Loucy (cell line): ENCODE measurements around the gene RCN2.

Experiments used
- H2AFZ ChIP-seq: fragments of 200-600 bp; sonication (generic); 2 replicates; pipeline ENCODE4 v1.6.0; 2016; ENCODE audit warnings: antibody characterized with exemption, mild to moderate bottlenecking, low read length, moderate library complexity
- H3F3A ChIP-seq: fragments of 200-600 bp; 2 replicates; pipeline ENCODE4 v1.6.0; 2016; ENCODE audit warnings: antibody characterized with exemption, low read depth, mild to moderate bottlenecking
- H3K27me3 ChIP-seq: fragments of 200-600 bp; sonication (generic); 2 replicates; pipeline ENCODE4 v1.6.1; 2014; ENCODE audit warnings: low read length, mild to moderate bottlenecking; ENCODE audit not compliant: insufficient read depth, poor library complexity, severe bottlenecking
- H3K36me3 ChIP-seq: fragments of 200-600 bp; sonication (generic); 2 replicates; pipeline ENCODE4 v1.6.1; 2016; ENCODE audit warnings: low read length; ENCODE audit not compliant: insufficient read depth
- H3K4me1 ChIP-seq: fragments of 200-600 bp; sonication (generic); 2 replicates; pipeline ENCODE4 v1.5.1; 2014; ENCODE audit warnings: low read length, mild to moderate bottlenecking; ENCODE audit not compliant: insufficient read depth, poor library complexity, severe bottlenecking
- H3K4me2 ChIP-seq: fragments of 200-600 bp; sonication (generic); 2 replicates; pipeline ENCODE4 v1.6.0; 2014; ENCODE audit warnings: antibody characterized with exemption, low read length, low read depth, mild to moderate bottlenecking; ENCODE audit not compliant: poor library complexity, severe bottlenecking
- H3K4me3 ChIP-seq: fragments of 200-600 bp; sonication (generic); 2 replicates; pipeline ENCODE4 v1.5.1; 2014; ENCODE audit warnings: low read length, mild to moderate bottlenecking, mixed read lengths; ENCODE audit not compliant: poor library complexity, severe bottlenecking
- H3K79me2 ChIP-seq: fragments of 200-600 bp; sonication (generic); 2 replicates; pipeline ENCODE4 v1.6.1; 2014; ENCODE audit warnings: low read length; ENCODE audit not compliant: insufficient read depth
- H3K9ac ChIP-seq: fragments of 200-600 bp; sonication (generic); 2 replicates; pipeline ENCODE4 v1.6.0; 2014; ENCODE audit warnings: mild to moderate bottlenecking, low read depth, low read length, moderate library complexity; ENCODE audit not compliant: poor library complexity, severe bottlenecking
- H3K9me2 ChIP-seq: fragments of 200-600 bp; sonication (generic); replicated peaks from 2 replicates; pipeline ENCODE4 v1.6.1; 2016; ENCODE audit warnings: low read depth, low read length, mixed read lengths
- H3K9me3 ChIP-seq: fragments of 200-600 bp; sonication (generic); 2 replicates; pipeline ENCODE4 v1.6.1; 2014; ENCODE audit warnings: mild to moderate bottlenecking, antibody characterized with exemption, low read length, low read depth; ENCODE audit not compliant: insufficient read depth
- H4K20me1 ChIP-seq: fragments of 200-600 bp; sonication (generic); 2 replicates; pipeline ENCODE4 v1.6.0; 2014; ENCODE audit warnings: antibody characterized with exemption, low read length, mild to moderate bottlenecking; ENCODE audit not compliant: insufficient read depth, poor library complexity, severe bottlenecking
- EZH2phosphoT487 ChIP-seq: fragments of 200-600 bp; IDR thresholded peaks from 2 replicates; pipeline ENCODE4 v1.6.1; 2018; ENCODE audit warnings: antibody characterized with exemption, mild to moderate bottlenecking, moderate library complexity, borderline replicate concordance
- TF ChIP-seq, protein P1 (sequence below): fragments of 200-600 bp; sonication (generic); conservative IDR thresholded peaks from 2 replicates; pipeline ENCODE4 v1.5.1; 2014; ENCODE audit warnings: mild to moderate bottlenecking, antibody characterized with exemption, low read length

The RCN2 gene

GRCh38 chr15:76996076-76996525, 64.6 kb downstream of the RCN2 start:
- no peak for TF ChIP-seq EZH2phosphoT487
- TF ChIP-seq, protein P1, sequence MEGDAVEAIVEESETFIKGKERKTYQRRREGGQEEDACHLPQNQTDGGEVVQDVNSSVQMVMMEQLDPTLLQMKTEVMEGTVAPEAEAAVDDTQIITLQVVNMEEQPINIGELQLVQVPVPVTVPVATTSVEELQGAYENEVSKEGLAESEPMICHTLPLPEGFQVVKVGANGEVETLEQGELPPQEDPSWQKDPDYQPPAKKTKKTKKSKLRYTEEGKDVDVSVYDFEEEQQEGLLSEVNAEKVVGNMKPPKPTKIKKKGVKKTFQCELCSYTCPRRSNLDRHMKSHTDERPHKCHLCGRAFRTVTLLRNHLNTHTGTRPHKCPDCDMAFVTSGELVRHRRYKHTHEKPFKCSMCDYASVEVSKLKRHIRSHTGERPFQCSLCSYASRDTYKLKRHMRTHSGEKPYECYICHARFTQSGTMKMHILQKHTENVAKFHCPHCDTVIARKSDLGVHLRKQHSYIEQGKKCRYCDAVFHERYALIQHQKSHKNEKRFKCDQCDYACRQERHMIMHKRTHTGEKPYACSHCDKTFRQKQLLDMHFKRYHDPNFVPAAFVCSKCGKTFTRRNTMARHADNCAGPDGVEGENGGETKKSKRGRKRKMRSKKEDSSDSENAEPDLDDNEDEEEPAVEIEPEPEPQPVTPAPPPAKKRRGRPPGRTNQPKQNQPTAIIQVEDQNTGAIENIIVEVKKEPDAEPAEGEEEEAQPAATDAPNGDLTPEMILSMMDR, result no peak
- H3K9me3 ChIP-seq, result no peaks in the 10 kb centered on the region
- peaks cover 61% of the 10 kb centered on the region for H3K4me1 ChIP-seq
- H3K4me3 ChIP-seq, result peak overlapping the region; percentile 81
- H2AFZ ChIP-seq, result no peak overlapping the region
- H3K9ac ChIP-seq, result peak overlapping the region; percentile 75
- peak overlapping the region; percentile 84 for H3K4me2 ChIP-seq
- peaks cover 23% of the 10 kb centered on the region for H3K79me2 ChIP-seq
- no peaks in the 10 kb centered on the region for H3K9me2 ChIP-seq
- no peaks in the 10 kb centered on the region for H4K20me1 ChIP-seq
- no peaks in the 10 kb centered on the region for H3F3A ChIP-seq
- no peaks in the 10 kb centered on the region for H3K36me3 ChIP-seq
- no peaks in the 10 kb centered on the region for H3K27me3 ChIP-seq

DNA sequence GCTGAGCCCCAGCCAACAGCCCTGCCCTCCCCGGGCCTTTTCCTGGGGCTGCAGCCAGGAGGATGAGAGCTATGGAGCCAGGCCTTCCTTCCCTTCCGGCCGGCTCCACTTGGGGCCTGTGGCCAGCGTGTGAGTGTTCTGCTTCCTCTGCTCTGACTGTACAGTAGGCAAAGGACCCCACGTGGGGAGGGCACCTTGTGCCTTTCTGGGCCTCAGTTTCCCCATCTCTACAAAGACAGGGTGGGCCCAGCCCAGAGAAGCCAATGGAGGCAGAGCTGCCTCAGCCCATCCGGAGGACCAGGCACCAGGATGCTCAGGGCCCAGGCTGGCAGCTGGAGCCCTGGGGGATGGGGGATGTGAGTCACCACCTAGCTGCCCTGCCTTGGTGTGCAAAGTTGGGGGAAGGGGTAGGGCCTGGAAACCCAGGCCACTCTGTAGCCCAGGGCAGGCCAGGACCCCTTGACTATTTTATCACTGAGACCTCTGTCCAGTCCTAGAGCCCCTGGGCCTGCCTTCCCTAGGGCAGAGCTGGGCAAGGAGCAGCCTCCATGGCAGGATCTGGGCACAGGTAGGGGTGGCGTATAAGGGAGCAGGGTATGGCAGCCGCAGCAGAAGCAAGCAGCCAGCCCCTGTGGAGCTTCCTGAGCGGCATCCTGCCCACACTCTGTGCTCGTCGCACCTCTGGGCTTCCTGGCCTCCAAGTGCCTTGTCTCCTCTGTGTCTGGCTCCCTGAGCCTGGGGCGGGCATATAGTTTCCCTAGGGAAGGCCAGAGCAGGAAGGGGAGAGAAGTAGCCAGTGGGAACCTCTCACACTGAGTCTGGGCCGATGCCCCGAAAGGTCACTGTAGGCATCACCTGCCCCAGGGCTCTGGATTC, 65.2 kb downstream of the RCN2 start:
- Histone ChIP-seq H3K9me3 (no peaks in the 10 kb centered on the region), H3K27me3 (no peaks in the 10 kb centered on the region), H3K4me3 (peak overlapping the region; percentile 81), H4K20me1 (no peaks in the 10 kb centered on the region), H3K9me2 (no peaks in the 10 kb centered on the region), H3K36me3 (no peaks in the 10 kb centered on the region), H3K9ac (peak overlapping the region; percentile 75), H3K79me2 (peaks cover 26% of the 10 kb centered on the region), H3K4me2 (peak overlapping the region; percentile 84), H2AFZ (no peak overlapping the region), H3F3A (no peaks in the 10 kb centered on the region), H3K4me1 (peaks cover 61% of the 10 kb centered on the region)
- TF ChIP-seq, protein P1, result no peak
- TF ChIP-seq EZH2phosphoT487, result no peak

DNA sequence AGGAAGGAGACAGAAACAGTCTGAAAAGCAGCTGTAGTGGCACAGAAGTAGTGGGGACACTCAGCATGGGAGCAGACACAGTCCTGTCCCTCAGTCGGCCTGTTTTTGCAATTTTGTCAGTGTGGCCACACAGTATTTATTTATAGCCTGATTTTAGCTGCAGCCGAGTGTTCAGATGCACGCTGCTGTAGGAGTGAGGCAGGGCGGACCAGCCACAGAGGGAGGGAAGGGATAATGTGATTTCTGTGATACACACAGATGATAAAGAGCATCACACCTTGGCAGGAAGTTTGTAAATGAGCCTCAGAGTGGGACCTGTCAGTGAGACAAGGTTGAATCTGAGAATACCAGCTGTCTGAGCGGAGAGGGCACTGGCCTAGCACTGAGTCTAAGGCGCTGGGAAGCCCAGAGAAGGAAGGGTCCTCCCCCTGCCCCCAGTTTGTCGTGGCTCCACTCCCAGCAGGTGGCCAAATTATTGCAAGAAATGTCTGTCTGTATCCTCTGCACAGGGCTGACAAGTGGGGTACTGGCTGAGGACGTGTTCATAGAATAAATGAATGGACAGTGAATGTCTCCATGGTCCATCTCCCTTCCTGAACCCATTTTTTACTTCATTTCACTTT, 67.2 kb downstream of the RCN2 start:
- H3K4me3 ChIP-seq, result no peak overlapping the region
- no peak for TF ChIP-seq EZH2phosphoT487
- TF ChIP-seq, protein P1, result no peak
- H2AFZ ChIP-seq, result no peak overlapping the region
- H3F3A ChIP-seq, result no peaks in the 10 kb centered on the region
- peaks cover 29% of the 10 kb centered on the region for H3K79me2 ChIP-seq
- no peaks in the 10 kb centered on the region for H3K9me2 ChIP-seq
- peaks cover 69% of the 10 kb centered on the region for H3K4me1 ChIP-seq
- H4K20me1 ChIP-seq, result no peaks in the 10 kb centered on the region
- no peaks in the 10 kb centered on the region for H3K9me3 ChIP-seq
- no peak overlapping the region for H3K9ac ChIP-seq
- H3K4me2 ChIP-seq, result peak overlapping the region; percentile 44
- no peaks in the 10 kb centered on the region for H3K36me3 ChIP-seq
- H3K27me3 ChIP-seq, result no peaks in the 10 kb centered on the region
